Thyroid gland (tissue), 4 donors: ENCODE data around the gene TNFRSF21.

ENCODE experiments used
- CTCF ChIP-seq, 6 experiments: fragments of 200-600 bp in 3 of 6; fragments of 450-650 bp in 3 of 6; sonication (generic) in 3 of 6; IDR thresholded peaks; one replicate each; pipeline ENCODE4 v1.5.1; 2016 to 2019; ENCODE audit warnings: antibody characterized with exemption in 6 of 6, mild to moderate bottlenecking in 2 of 6, inconsistent platforms in 1 of 6, moderate library complexity in 1 of 6
- POLR2A ChIP-seq, 2 donors: fragments of 450-650 bp; IDR thresholded peaks; one replicate each; pipeline ENCODE4 v1.6.1; 2017; ENCODE audit warnings: antibody characterized with exemption in 2 of 2, mild to moderate bottlenecking in 2 of 2, moderate library complexity in 1 of 2

GRCh38 chr6:47261191-47261590 is 48.5 kb downstream of the TNFRSF21 start:
- no peak for TF ChIP-seq CTCF (IDR thresholded peaks at IDR 0.05)
- TF ChIP-seq POLR2A (IDR thresholded peaks at IDR 0.05): no peak
